Measurements from ENCODE around the gene GNGT1.

GNGT1 gene

GRCh38 chr7:93906267-93906666 lies at the start of gene GNGT1:
GNGT1 (plus strand) TSS chr7:93906567; CDS start chr7:93906747, 180 bp downstream.
- Histone ChIP-seq H3K27ac (ENCODE audit: low read depth, low read length) (no peak within 1 kb of the TSS), H3K9me3 (ENCODE audit: control insufficient read depth in 5 of 5, low read length in 5 of 5) (no peaks in the 10 kb centered on the region), H3K9ac (ENCODE audit: low read length in 5 of 5) (no peak within 1 kb of the TSS), H3K27me3 (ENCODE audit: control insufficient read depth in 5 of 5, insufficient read depth in 4 of 5, low read length in 5 of 5) (no peaks in the 10 kb centered on the region), H3K4me1 (ENCODE audit: control insufficient read depth in 5 of 5, insufficient read depth in 5 of 5, low read length in 5 of 5) (peaks cover 0 to 17% (median 9%) of the 10 kb centered on the region in 5 donors), H3K36me3 (ENCODE audit: control insufficient read depth in 5 of 5, insufficient read depth in 5 of 5, low read length in 5 of 5) (no peaks in the 10 kb centered on the region), H3K4me3 (ENCODE audit: low read depth in 1 of 5, low read length in 5 of 5) (no peak within 1 kb of the TSS)

- no peaks in the 10 kb centered on the region for H3K9me3 ChIP-seq (ENCODE audit: control insufficient read depth in 5 of 5, low read length in 5 of 5)
- H3K4me1 ChIP-seq (ENCODE audit: control insufficient read depth in 5 of 5, insufficient read depth in 5 of 5, low read length in 5 of 5), result no peaks in the 10 kb centered on the region
- H3K9ac ChIP-seq (ENCODE audit: low read length in 5 of 5), result no peak overlapping the region
- no peak overlapping the region for H3K4me3 ChIP-seq (ENCODE audit: low read depth in 1 of 5, low read length in 5 of 5)
- H3K27ac ChIP-seq (ENCODE audit: low read depth, low read length), result no peak overlapping the region
- no peaks in the 10 kb centered on the region for H3K27me3 ChIP-seq (ENCODE audit: control insufficient read depth in 5 of 5, insufficient read depth in 4 of 5, low read length in 5 of 5)
- H3K36me3 ChIP-seq (ENCODE audit: control insufficient read depth in 5 of 5, insufficient read depth in 5 of 5, low read length in 5 of 5), result no peaks in the 10 kb centered on the region
These were observed 47.5 kb upstream of the GNGT1 start for GRCh38 chr7:93858857-93859256.

- Histone ChIP-seq H3K36me3 (ENCODE audit: control insufficient read depth in 5 of 5, insufficient read depth in 5 of 5, low read length in 5 of 5) (no peaks in the 10 kb centered on the region), H3K9ac (ENCODE audit: low read length in 5 of 5) (no peak overlapping the region), H3K27me3 (ENCODE audit: control insufficient read depth in 5 of 5, insufficient read depth in 4 of 5, low read length in 5 of 5) (no peaks in the 10 kb centered on the region), H3K27ac (ENCODE audit: low read depth, low read length) (no peak overlapping the region), H3K9me3 (ENCODE audit: control insufficient read depth in 5 of 5, low read length in 5 of 5) (no peaks in the 10 kb centered on the region), H3K4me1 (ENCODE audit: control insufficient read depth in 5 of 5, insufficient read depth in 5 of 5, low read length in 5 of 5) (no peaks in the 10 kb centered on the region), H3K4me3 (ENCODE audit: low read depth in 1 of 5, low read length in 5 of 5) (no peak overlapping the region)
These were observed 46.1 kb upstream of the GNGT1 start for GRCh38 chr7:93860261-93860660.

- H3K9me3 ChIP-seq (ENCODE audit: control insufficient read depth in 5 of 5, low read length in 5 of 5), result no peaks in the 10 kb centered on the region
- H3K9ac ChIP-seq (ENCODE audit: low read length in 5 of 5), result no peak overlapping the region
- H3K27ac ChIP-seq (ENCODE audit: low read depth, low read length), result no peak overlapping the region
- no peak overlapping the region for H3K4me3 ChIP-seq (ENCODE audit: low read depth in 1 of 5, low read length in 5 of 5)
- no peaks in the 10 kb centered on the region for H3K27me3 ChIP-seq (ENCODE audit: control insufficient read depth in 5 of 5, insufficient read depth in 4 of 5, low read length in 5 of 5)
- H3K36me3 ChIP-seq (ENCODE audit: control insufficient read depth in 5 of 5, insufficient read depth in 5 of 5, low read length in 5 of 5), result no peaks in the 10 kb centered on the region
- H3K4me1 ChIP-seq (ENCODE audit: control insufficient read depth in 5 of 5, insufficient read depth in 5 of 5, low read length in 5 of 5), result no peaks in the 10 kb centered on the region
These were observed 44.9 kb upstream of the GNGT1 start for GRCh38 chr7:93861325-93861949.

GRCh38 chr7:93862651-93863050 lies 43.7 kb upstream of the GNGT1 start:
- no peaks in the 10 kb centered on the region for H3K9me3 ChIP-seq (ENCODE audit: control insufficient read depth in 5 of 5, low read length in 5 of 5)
- no peak overlapping the region for H3K9ac ChIP-seq (ENCODE audit: low read length in 5 of 5)
- H3K27ac ChIP-seq (ENCODE audit: low read depth, low read length), result no peak overlapping the region
- no peaks in the 10 kb centered on the region for H3K27me3 ChIP-seq (ENCODE audit: control insufficient read depth in 5 of 5, insufficient read depth in 4 of 5, low read length in 5 of 5)
- H3K4me1 ChIP-seq (ENCODE audit: control insufficient read depth in 5 of 5, insufficient read depth in 5 of 5, low read length in 5 of 5), result no peaks in the 10 kb centered on the region
- H3K36me3 ChIP-seq (ENCODE audit: control insufficient read depth in 5 of 5, insufficient read depth in 5 of 5, low read length in 5 of 5), result no peaks in the 10 kb centered on the region
- no peak overlapping the region for H3K4me3 ChIP-seq (ENCODE audit: low read depth in 1 of 5, low read length in 5 of 5)

- no peak overlapping the region for H3K27ac ChIP-seq (ENCODE audit: low read depth, low read length)
- H3K27me3 ChIP-seq (ENCODE audit: control insufficient read depth in 5 of 5, insufficient read depth in 4 of 5, low read length in 5 of 5), result no peaks in the 10 kb centered on the region
- H3K4me1 ChIP-seq (ENCODE audit: control insufficient read depth in 5 of 5, insufficient read depth in 5 of 5, low read length in 5 of 5), result no peaks in the 10 kb centered on the region
- no peak overlapping the region for H3K4me3 ChIP-seq (ENCODE audit: low read depth in 1 of 5, low read length in 5 of 5)
- no peak overlapping the region for H3K9ac ChIP-seq (ENCODE audit: low read length in 5 of 5)
- H3K9me3 ChIP-seq (ENCODE audit: control insufficient read depth in 5 of 5, low read length in 5 of 5), result no peaks in the 10 kb centered on the region
- no peaks in the 10 kb centered on the region for H3K36me3 ChIP-seq (ENCODE audit: control insufficient read depth in 5 of 5, insufficient read depth in 5 of 5, low read length in 5 of 5)
These were observed 39.5 kb upstream of the GNGT1 start for GRCh38 chr7:93866886-93867285.

GRCh38 chr7:93873998-93874574 lies 32.3 kb upstream of the GNGT1 start:
- Histone ChIP-seq H3K9ac (ENCODE audit: low read length in 5 of 5) (no peak overlapping the region), H3K4me1 (ENCODE audit: control insufficient read depth in 5 of 5, insufficient read depth in 5 of 5, low read length in 5 of 5) (no peaks in the 10 kb centered on the region), H3K27me3 (ENCODE audit: control insufficient read depth in 5 of 5, insufficient read depth in 4 of 5, low read length in 5 of 5) (no peaks in the 10 kb centered on the region), H3K36me3 (ENCODE audit: control insufficient read depth in 5 of 5, insufficient read depth in 5 of 5, low read length in 5 of 5) (no peaks in the 10 kb centered on the region), H3K4me3 (ENCODE audit: low read depth in 1 of 5, low read length in 5 of 5) (no peak overlapping the region), H3K27ac (ENCODE audit: low read depth, low read length) (no peak overlapping the region), H3K9me3 (ENCODE audit: control insufficient read depth in 5 of 5, low read length in 5 of 5) (peaks cover 0 to 3% (median 0%) of the 10 kb centered on the region in 5 donors)

- Histone ChIP-seq H3K9ac (ENCODE audit: low read length in 5 of 5) (no peak overlapping the region), H3K36me3 (ENCODE audit: control insufficient read depth in 5 of 5, insufficient read depth in 5 of 5, low read length in 5 of 5) (no peaks in the 10 kb centered on the region), H3K27me3 (ENCODE audit: control insufficient read depth in 5 of 5, insufficient read depth in 4 of 5, low read length in 5 of 5) (no peaks in the 10 kb centered on the region), H3K4me1 (ENCODE audit: control insufficient read depth in 5 of 5, insufficient read depth in 5 of 5, low read length in 5 of 5) (no peaks in the 10 kb centered on the region), H3K27ac (ENCODE audit: low read depth, low read length) (no peak overlapping the region), H3K9me3 (ENCODE audit: control insufficient read depth in 5 of 5, low read length in 5 of 5) (peaks cover 0 to 5% (median 0%) of the 10 kb centered on the region in 5 donors), H3K4me3 (ENCODE audit: low read depth in 1 of 5, low read length in 5 of 5) (no peak overlapping the region)
These were observed 28.6 kb upstream of the GNGT1 start for GRCh38 chr7:93877742-93878141.

GRCh38 chr7:93879356-93879755 lies 27.0 kb upstream of the GNGT1 start:
- H3K9me3 ChIP-seq (ENCODE audit: control insufficient read depth in 5 of 5, low read length in 5 of 5), result peaks cover 0 to 5% (median 0%) of the 10 kb centered on the region in 5 donors
- H3K4me1 ChIP-seq (ENCODE audit: control insufficient read depth in 5 of 5, insufficient read depth in 5 of 5, low read length in 5 of 5), result no peaks in the 10 kb centered on the region
- no peak overlapping the region for H3K27ac ChIP-seq (ENCODE audit: low read depth, low read length)
- H3K27me3 ChIP-seq (ENCODE audit: control insufficient read depth in 5 of 5, insufficient read depth in 4 of 5, low read length in 5 of 5), result no peaks in the 10 kb centered on the region
- no peak overlapping the region for H3K4me3 ChIP-seq (ENCODE audit: low read depth in 1 of 5, low read length in 5 of 5)
- H3K9ac ChIP-seq (ENCODE audit: low read length in 5 of 5), result no peak overlapping the region
- H3K36me3 ChIP-seq (ENCODE audit: control insufficient read depth in 5 of 5, insufficient read depth in 5 of 5, low read length in 5 of 5), result no peaks in the 10 kb centered on the region

GRCh38 chr7:93882468-93882867 lies 23.9 kb upstream of the GNGT1 start:
- Histone ChIP-seq H3K4me1 (ENCODE audit: control insufficient read depth in 5 of 5, insufficient read depth in 5 of 5, low read length in 5 of 5) (no peaks in the 10 kb centered on the region), H3K27ac (ENCODE audit: low read depth, low read length) (no peak overlapping the region), H3K9ac (ENCODE audit: low read length in 5 of 5) (no peak overlapping the region), H3K4me3 (ENCODE audit: low read depth in 1 of 5, low read length in 5 of 5) (no peak overlapping the region), H3K9me3 (ENCODE audit: control insufficient read depth in 5 of 5, low read length in 5 of 5) (peaks cover 0 to 5% (median 0%) of the 10 kb centered on the region in 5 donors), H3K36me3 (ENCODE audit: control insufficient read depth in 5 of 5, insufficient read depth in 5 of 5, low read length in 5 of 5) (no peaks in the 10 kb centered on the region), H3K27me3 (ENCODE audit: control insufficient read depth in 5 of 5, insufficient read depth in 4 of 5, low read length in 5 of 5) (no peaks in the 10 kb centered on the region)
